CD14-positive monocyte (primary cell): ENCODE data around the gene OGFOD3. TPM values are rescaled to one million over a fixed set of nuclear protein-coding genes. Genes with fewer than 3 reads are reported as not detected.

ENCODE experiments used
- DNase-seq, 3 donors: peaks; one replicate each; pipeline ENCODE4 v3.0.0-alpha.2; 2011 to 2022
- H2AFZ ChIP-seq: 2 replicates; pipeline ENCODE4 v1.6.0; 2012; ENCODE audit warnings: mild to moderate bottlenecking, low read depth, low read length, inconsistent platforms; ENCODE audit not compliant: insufficient read depth, poor library complexity, severe bottlenecking
- H3K27ac ChIP-seq, 2 donors: 1 replicate in 1 of 2; 2 replicates in 1 of 2; pipeline ENCODE4 v1.5.1; 2012 to 2013; ENCODE audit warnings: low read length in 2 of 2, control low read depth in 1 of 2, inconsistent platforms in 1 of 2, low read depth in 1 of 2, mild to moderate bottlenecking in 1 of 2
- H3K27me3 ChIP-seq, 2 donors: one replicate each; pipeline versions ENCODE4 v1.6.0 to v1.6.1; 2011 to 2013; ENCODE audit warnings: low read length in 2 of 2; ENCODE audit not compliant: control insufficient read depth in 2 of 2, insufficient read depth in 2 of 2
- H3K36me3 ChIP-seq, 2 donors: replicated peaks in 1 of 2; 1 replicate in 1 of 2; 2 replicates in 1 of 2; pipeline versions ENCODE4 v1.5.1 to v1.6.1; 2012 to 2013; ENCODE audit warnings: low read length in 2 of 2, control low read depth in 1 of 2, inconsistent platforms in 1 of 2, mild to moderate bottlenecking in 1 of 2; ENCODE audit not compliant: insufficient read depth in 2 of 2, control insufficient read depth in 1 of 2
- H3K4me1 ChIP-seq, 2 donors: 1 replicate in 1 of 2; 2 replicates in 1 of 2; pipeline versions ENCODE4 v1.5.1 to v1.6.1; 2012 to 2013; ENCODE audit warnings: low read length in 2 of 2, control low read depth in 1 of 2, inconsistent platforms in 1 of 2, mild to moderate bottlenecking in 1 of 2, moderate library complexity in 1 of 2; ENCODE audit not compliant: insufficient read depth in 2 of 2, control insufficient read depth in 1 of 2
- H3K4me2 ChIP-seq: replicated peaks from 2 replicates; pipeline ENCODE3; 2012; ENCODE audit warnings: low read length, moderate library complexity, mild to moderate bottlenecking; ENCODE audit not compliant: poor library complexity, severe bottlenecking; ENCODE audit errors: extremely low read depth
- H3K4me3 ChIP-seq, 3 experiments: fragments of 200-600 bp in 1 of 3; sonication (generic) in 1 of 3; replicated peaks in 1 of 3; 1 replicate in 2 of 3; 2 replicates in 1 of 3; pipeline ENCODE4 v1.5.1; 2011 to 2013; ENCODE audit warnings: low read length in 3 of 3, mild to moderate bottlenecking in 3 of 3, control low read depth in 2 of 3, low read depth in 2 of 3, inconsistent platforms in 1 of 3, moderate library complexity in 1 of 3
- H3K79me2 ChIP-seq: 2 replicates; pipeline ENCODE4 v1.6.0; 2012; ENCODE audit warnings: mild to moderate bottlenecking, control low read depth, inconsistent platforms, low read length, moderate library complexity; ENCODE audit not compliant: insufficient read depth
- H3K9ac ChIP-seq: 2 replicates; pipeline ENCODE4 v1.6.0; 2017; ENCODE audit warnings: low read length, mild to moderate bottlenecking; ENCODE audit not compliant: insufficient read depth, poor library complexity, severe bottlenecking
- H3K9me3 ChIP-seq, 2 donors: replicated peaks in 1 of 2; 1 replicate in 1 of 2; 2 replicates in 1 of 2; pipeline versions ENCODE4 v1.5.1 to v1.6.1; 2012 to 2013; ENCODE audit warnings: low read length in 2 of 2, control low read depth in 1 of 2; ENCODE audit not compliant: control insufficient read depth in 1 of 2, insufficient read depth in 1 of 2
- H4K20me1 ChIP-seq: 2 replicates; pipeline ENCODE4 v1.6.0; 2012; ENCODE audit warnings: mild to moderate bottlenecking, low read length, control low read depth, moderate library complexity; ENCODE audit not compliant: insufficient read depth
- H3K27ac Mint-ChIP-seq, 7 donors: one replicate each; pipeline ENCODE4 v1.8.0; 2020; ENCODE audit warnings: mild to moderate bottlenecking in 7 of 7, mixed read lengths in 7 of 7, moderate library complexity in 6 of 7, inconsistent platforms in 2 of 7
- H3K27me3 Mint-ChIP-seq, 3 donors: one replicate each; pipeline ENCODE4 v1.8.0; 2021 to 2022; ENCODE audit warnings: low read depth in 3 of 3, mild to moderate bottlenecking in 3 of 3, mixed read lengths in 3 of 3, moderate library complexity in 3 of 3, inconsistent platforms in 1 of 3
- H3K36me3 Mint-ChIP-seq, 2 donors: one replicate each; pipeline ENCODE4 v1.8.0; 2020; ENCODE audit warnings: mixed read lengths in 2 of 2, inconsistent platforms in 1 of 2, mild to moderate bottlenecking in 1 of 2
- H3K4me1 Mint-ChIP-seq: one replicate; pipeline ENCODE4 v1.8.0; 2020; ENCODE audit warnings: mild to moderate bottlenecking, mixed read lengths
- H3K4me3 Mint-ChIP-seq, 2 donors: one replicate each; pipeline ENCODE4 v1.8.0; 2020; ENCODE audit warnings: mild to moderate bottlenecking in 2 of 2, mixed read lengths in 2 of 2, moderate library complexity in 1 of 2
- H3K9me3 Mint-ChIP-seq, 7 donors: one replicate each; pipeline ENCODE4 v1.8.0; 2020 to 2022; ENCODE audit warnings: mixed read lengths in 7 of 7, mild to moderate bottlenecking in 6 of 7, moderate library complexity in 6 of 7, inconsistent platforms in 2 of 7
- CTCF ChIP-seq: fragments of 200-600 bp; IDR thresholded peaks from one replicate; pipeline ENCODE4 v1.8.0; 2022; ENCODE audit warnings: antibody characterized with exemption, mild to moderate bottlenecking
- WGBS: methylation state at CpG from one replicate; pipeline ENCODE4 v1.1.5; 2013; ENCODE audit warnings: missing lambda C conversion rate; ENCODE audit not compliant: insufficient coverage; 5-methylcytosine and 5-hydroxymethylcytosine counted together
- intact Hi-C, 2 donors: fragments of 100-400 bp; cut with micrococcal nuclease; formaldehyde crosslinking; loops; one replicate each; pipeline versions ENCODE4 v1.15.0 to v1.15.1; 2023
- polyA plus RNA-seq, 3 donors: library from polyadenylated mRNA; depleted of rRNA in 1 of 3; unstranded in 2 of 3; stranded (reverse) in 1 of 3; fragments of 300-500 nt in 2 of 3; fragments of >200 nt in 1 of 3; fragmentation: Illumina TruSeq in 2 of 3; gene quantifications; 1 replicate in 2 of 3; 2 replicates in 1 of 3; pipeline ENCODE4 v1.2.3, GENCODE V29; 2012 to 2021

The OGFOD3 gene
- polyA plus RNA-seq, 3 donors = 17.9 to 36.4 (median 25.2) TPM

GRCh38 chr17:82445542-82445941, 27.2 kb upstream of the OGFOD3 start:
- Histone ChIP-seq H3K36me3 (peaks cover 54 to 61% of the 10 kb centered on the region in 2 donors), H3K79me2 (peaks cover 68% of the 10 kb centered on the region), H3K4me2 (no peak overlapping the region), H4K20me1 (peaks cover 96% of the 10 kb centered on the region), H3K27ac (peak overlapping the region in 1 of 2 donors; percentile 45), H3K4me1 (peaks cover 33 to 40% of the 10 kb centered on the region in 2 donors), H3K4me3 (no peak overlapping the region), H3K27me3 (no peaks in the 10 kb centered on the region), H3K9me3 (no peaks in the 10 kb centered on the region), H3K9ac (no peak overlapping the region), H2AFZ (no peak overlapping the region)
- DNase-seq = no peak
- no peak for TF ChIP-seq CTCF
- Mint-ChIP-seq H3K9me3 (no peaks in the 10 kb centered on the region), H3K27me3 (peaks cover 0 to 1% (median 0%) of the 10 kb centered on the region in 3 donors), H3K27ac (peak overlapping the region in 2 of 7 donors; percentile 8 to 50), H3K4me1 (peaks cover 26% of the 10 kb centered on the region), H3K36me3 (peaks cover 29 to 61% of the 10 kb centered on the region in 2 donors), H3K4me3 (no peak overlapping the region)
- WGBS = 64% methylated on average over 13 of the region's 13 CpGs
- intact Hi-C loops = no loop called here

DNA sequence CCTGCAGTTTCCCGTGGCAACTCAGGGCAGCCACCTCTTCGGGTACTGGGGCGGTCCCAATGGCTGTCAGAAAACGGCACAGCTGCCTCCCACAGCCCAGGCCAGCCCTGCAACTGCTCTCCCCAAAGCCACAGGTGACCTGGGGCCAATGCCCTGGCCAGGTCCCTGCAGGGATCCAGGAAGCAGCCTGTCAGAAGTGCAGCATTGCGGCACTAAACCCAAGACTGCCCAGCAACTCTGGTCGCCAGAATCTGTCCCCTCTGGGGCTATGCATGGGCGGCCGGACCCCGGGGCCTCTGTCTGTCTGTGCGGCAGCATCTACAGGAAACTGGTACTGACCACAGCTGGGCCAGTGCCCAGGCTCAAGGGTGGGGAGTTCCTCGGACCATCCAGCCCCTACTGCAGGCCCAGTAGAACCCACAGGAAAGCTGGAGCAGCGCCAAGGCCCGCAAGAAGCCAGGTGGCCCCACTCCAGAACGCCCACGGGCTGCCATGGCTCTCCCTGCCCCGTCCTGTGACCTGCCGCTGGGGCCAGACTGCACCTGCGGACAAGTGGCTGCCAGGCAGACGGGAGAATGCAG, 26.6 kb upstream of the OGFOD3 start:
- no peaks in the 10 kb centered on the region for H3K9me3 Mint-ChIP-seq
- H3K36me3 Mint-ChIP-seq = peaks cover 29 to 61% of the 10 kb centered on the region in 2 donors
- H2AFZ ChIP-seq = no peak overlapping the region
- no peak overlapping the region for H3K4me3 Mint-ChIP-seq
- TF ChIP-seq CTCF = no peak
- H3K27ac Mint-ChIP-seq = no peak overlapping the region
- H3K4me1 Mint-ChIP-seq = peaks cover 31% of the 10 kb centered on the region
- H3K27ac ChIP-seq = peak overlapping the region in 1 of 2 donors; percentile 45
- H3K4me2 ChIP-seq = no peak overlapping the region
- peaks cover 97% of the 10 kb centered on the region for H4K20me1 ChIP-seq
- H3K4me1 ChIP-seq = peaks cover 38 to 45% of the 10 kb centered on the region in 2 donors
- no peak for DNase-seq
- intact Hi-C loops = no loop called here
- H3K27me3 ChIP-seq = no peaks in the 10 kb centered on the region
- no peak overlapping the region for H3K4me3 ChIP-seq
- no peaks in the 10 kb centered on the region for H3K9me3 ChIP-seq
- peaks cover 0 to 1% (median 0%) of the 10 kb centered on the region in 3 donors for H3K27me3 Mint-ChIP-seq
- H3K79me2 ChIP-seq = peaks cover 63% of the 10 kb centered on the region
- no peak overlapping the region for H3K9ac ChIP-seq
- 42% methylated on average over 19 of the region's 19 CpGs for WGBS
- H3K36me3 ChIP-seq = peaks cover 54 to 61% of the 10 kb centered on the region in 2 donors
